Karpas-422 (cell line): ENCODE results near the gene MRPL44. TPM values are rescaled to one million over a fixed set of nuclear protein-coding genes. Genes with fewer than 3 reads are reported as not detected.

Experiments used
- DNase-seq: peaks from one replicate; pipeline ENCODE4 v3.0.0-alpha.2; 2015
- H2AFZ ChIP-seq: fragments of 200-600 bp; sonication (generic); 2 replicates; pipeline ENCODE4 v1.6.1; 2014; ENCODE audit warnings: antibody characterized with exemption, low read length, mixed read lengths
- H3K27ac ChIP-seq: fragments of 200-600 bp; sonication (generic); 2 replicates; pipeline ENCODE4 v1.5.1; 2014; ENCODE audit warnings: mild to moderate bottlenecking, low read length, moderate library complexity
- H3K27me3 ChIP-seq: fragments of 200-600 bp; sonication (generic); 2 replicates; pipeline ENCODE4 v1.6.1; 2014; ENCODE audit warnings: low read length, mixed read lengths
- H3K36me3 ChIP-seq: fragments of 200-600 bp; sonication (generic); 2 replicates; pipeline ENCODE4 v1.6.1; 2014; ENCODE audit warnings: low read length, mixed read lengths; ENCODE audit not compliant: insufficient read depth
- H3K4me1 ChIP-seq: fragments of 200-600 bp; sonication (generic); 2 replicates; pipeline ENCODE4 v1.6.1; 2014; ENCODE audit warnings: mild to moderate bottlenecking, low read length, mixed read lengths
- H3K4me2 ChIP-seq: fragments of 200-600 bp; sonication (generic); 2 replicates; pipeline ENCODE4 v1.6.1; 2014; ENCODE audit warnings: low read length, low read depth, mild to moderate bottlenecking; ENCODE audit not compliant: poor library complexity, severe bottlenecking
- H3K4me3 ChIP-seq: fragments of 200-600 bp; sonication (generic); 2 replicates; pipeline ENCODE4 v1.5.1; 2014; ENCODE audit warnings: mild to moderate bottlenecking, antibody characterized with exemption, low read length, mixed read lengths
- H3K79me2 ChIP-seq: fragments of 200-600 bp; sonication (generic); 2 replicates; pipeline ENCODE4 v1.6.1; 2014; ENCODE audit warnings: mild to moderate bottlenecking, low read length, mixed read lengths
- H3K9ac ChIP-seq: fragments of 200-600 bp; sonication (generic); 2 replicates; pipeline ENCODE4 v1.6.0; 2014; ENCODE audit warnings: low read length
- H3K9me2 ChIP-seq: fragments of 200-600 bp; sonication (generic), shearing (Covaris generic); replicated peaks from 2 replicates; pipeline ENCODE4 v1.6.0; 2014; ENCODE audit warnings: mild to moderate bottlenecking, low read length, moderate library complexity; ENCODE audit not compliant: insufficient read depth
- H3K9me3 ChIP-seq: fragments of 300-700, 200-600 bp; sonication (generic); 2 replicates; pipeline ENCODE4 v1.6.1; 2014; ENCODE audit warnings: low read length, mixed read lengths
- H4K20me1 ChIP-seq: fragments of 200-600 bp; sonication (generic); 2 replicates; pipeline ENCODE4 v1.6.1; 2014; ENCODE audit warnings: mild to moderate bottlenecking, antibody characterized with exemption, low read length, low read depth; ENCODE audit not compliant: insufficient read depth
- total RNA-seq: library from RNA; depleted of rRNA; stranded (reverse); fragments of >200 nt; shearing (Covaris generic); gene quantifications from 2 replicates; pipeline ENCODE4 v1.2.3, GENCODE V29; 2014; ENCODE audit warnings: low replicate concordance

Gene MRPL44
- total RNA-seq, 1 experiment from 2014 or later: 34.9 TPM

DNA sequence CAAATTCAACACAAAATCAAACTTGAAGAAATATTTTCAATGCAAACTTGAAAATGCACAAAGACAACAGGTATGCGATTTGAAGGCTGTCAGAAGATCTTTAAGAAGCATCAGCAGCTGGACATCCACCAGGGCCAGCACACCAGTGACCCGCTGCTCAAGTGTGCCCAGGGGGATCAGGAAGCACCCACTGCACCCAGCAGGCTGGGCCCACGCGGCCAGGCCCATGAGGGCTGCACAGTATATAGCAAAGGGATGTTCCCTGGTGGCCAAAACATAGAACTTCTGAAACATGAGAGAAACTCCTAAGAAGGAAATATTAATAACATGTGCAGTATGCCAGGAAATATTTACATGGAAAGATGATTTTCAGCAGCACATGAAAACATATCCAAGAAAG lies 37.2 kb upstream of the MRPL44 start:
- Histone ChIP-seq H3K27ac (no peak overlapping the region), H3K79me2 (no peaks in the 10 kb centered on the region), H3K4me2 (no peak overlapping the region), H2AFZ (no peak overlapping the region), H3K4me1 (no peaks in the 10 kb centered on the region), H3K9me3 (no peaks in the 10 kb centered on the region), H3K36me3 (no peaks in the 10 kb centered on the region), H3K27me3 (no peaks in the 10 kb centered on the region), H3K9me2 (no peaks in the 10 kb centered on the region), H3K9ac (no peak overlapping the region), H4K20me1 (no peaks in the 10 kb centered on the region), H3K4me3 (no peak overlapping the region)
- no peak for DNase-seq

DNA sequence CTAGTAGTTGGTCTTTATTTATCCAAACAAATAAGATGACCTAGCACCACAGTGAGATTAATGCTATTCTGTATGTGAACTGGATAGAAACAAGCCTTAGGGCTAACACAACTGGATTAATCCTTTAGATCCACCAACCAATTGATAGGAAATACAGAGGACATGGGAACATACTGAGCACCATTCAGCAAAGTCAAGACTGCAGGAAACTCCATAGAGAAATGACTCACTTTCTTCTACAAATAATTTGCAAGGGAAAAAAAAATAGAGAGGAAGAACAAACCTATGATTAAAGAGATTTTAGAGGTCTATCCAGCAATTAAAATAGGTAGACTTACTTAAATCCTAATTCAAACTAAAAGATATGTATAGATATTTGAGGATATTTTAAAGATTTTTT lies 36.1 kb upstream of the MRPL44 start:
- Histone ChIP-seq H2AFZ (no peak overlapping the region), H3K4me2 (no peak overlapping the region), H3K27ac (no peak overlapping the region), H3K9me2 (no peaks in the 10 kb centered on the region), H3K4me1 (no peaks in the 10 kb centered on the region), H3K79me2 (no peaks in the 10 kb centered on the region), H3K36me3 (no peaks in the 10 kb centered on the region), H3K4me3 (no peak overlapping the region), H4K20me1 (no peaks in the 10 kb centered on the region; the same call in 1 of the 2 replicates), H3K9me3 (no peaks in the 10 kb centered on the region), H3K9ac (no peak overlapping the region), H3K27me3 (no peaks in the 10 kb centered on the region)
- no peak for DNase-seq

DNA sequence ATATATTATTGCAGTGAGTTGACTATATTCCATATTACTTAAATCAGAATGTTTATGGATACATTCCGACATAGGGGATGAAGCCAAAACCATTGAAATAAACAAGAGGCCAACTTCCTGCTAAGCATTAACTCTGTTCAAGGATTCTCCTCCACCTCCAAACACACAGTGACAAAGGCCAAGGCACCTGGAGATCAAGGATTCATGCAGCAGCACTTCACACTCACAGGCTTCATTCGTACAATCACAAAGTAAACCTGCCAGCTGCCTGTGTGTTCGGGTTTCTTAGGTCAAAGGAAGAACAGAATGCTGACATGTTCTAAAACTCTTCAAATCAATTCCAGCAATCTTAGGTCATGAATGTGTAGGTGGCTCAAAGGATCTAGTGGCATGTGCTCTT lies 35.0 kb upstream of the MRPL44 start:
- no peaks in the 10 kb centered on the region for H3K9me3 ChIP-seq
- H3K4me1 ChIP-seq: no peaks in the 10 kb centered on the region
- H3K9me2 ChIP-seq: no peaks in the 10 kb centered on the region
- no peaks in the 10 kb centered on the region; the same call in 1 of the 2 replicates for H4K20me1 ChIP-seq
- H3K27ac ChIP-seq: no peak overlapping the region
- H3K36me3 ChIP-seq: no peaks in the 10 kb centered on the region
- no peak overlapping the region for H3K4me3 ChIP-seq
- no peaks in the 10 kb centered on the region for H3K27me3 ChIP-seq
- H3K9ac ChIP-seq: no peak overlapping the region
- DNase-seq: no peak
- no peak overlapping the region for H2AFZ ChIP-seq
- no peak overlapping the region for H3K4me2 ChIP-seq
- H3K79me2 ChIP-seq: no peaks in the 10 kb centered on the region

DNA sequence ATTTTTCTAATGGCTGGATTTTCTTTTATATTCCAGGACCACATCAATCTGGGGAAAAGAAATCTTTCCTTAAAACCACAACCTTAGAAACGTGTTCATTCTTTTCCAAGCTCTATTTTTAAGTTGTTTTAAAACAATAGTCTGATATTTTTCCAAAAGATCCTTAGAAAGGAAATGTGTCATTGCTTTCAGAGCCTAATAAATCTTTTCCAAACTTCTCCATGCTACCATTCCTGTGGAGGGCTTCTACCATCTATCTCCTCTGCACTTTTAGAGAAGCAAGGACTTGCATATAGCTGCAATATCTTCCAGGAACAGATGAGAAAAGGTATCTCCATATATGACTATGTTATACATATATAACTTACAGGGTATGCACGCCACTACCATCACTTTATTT lies 33.3 kb upstream of the MRPL44 start:
- Histone ChIP-seq H3K9ac (no peak overlapping the region), H3K9me3 (no peaks in the 10 kb centered on the region), H2AFZ (no peak overlapping the region), H3K4me3 (no peak overlapping the region), H4K20me1 (peaks cover 7% of the 10 kb centered on the region), H3K36me3 (no peaks in the 10 kb centered on the region), H3K9me2 (no peaks in the 10 kb centered on the region), H3K4me2 (no peak overlapping the region), H3K27ac (no peak overlapping the region), H3K79me2 (no peaks in the 10 kb centered on the region), H3K4me1 (no peaks in the 10 kb centered on the region), H3K27me3 (no peaks in the 10 kb centered on the region)
- no peak for DNase-seq

DNA sequence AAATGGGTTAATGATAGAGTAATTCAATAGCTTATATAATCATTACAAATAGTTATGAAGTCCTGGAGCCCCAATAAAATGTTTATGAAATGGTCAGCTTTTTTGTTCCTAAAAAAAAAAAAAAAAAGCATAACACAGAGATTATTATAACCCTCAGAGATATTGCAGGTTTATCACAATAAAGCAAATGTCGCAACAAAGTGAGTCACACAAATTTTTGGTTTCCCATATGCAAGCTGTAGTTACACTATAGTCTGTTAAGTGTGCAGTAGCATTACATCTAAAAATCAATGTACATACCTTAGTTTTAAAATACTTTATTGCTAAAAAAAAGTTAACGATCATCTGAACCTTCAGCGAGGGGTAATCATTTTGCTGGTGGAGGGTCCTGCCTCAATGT lies 32.2 kb upstream of the MRPL44 start:
- H3K27ac ChIP-seq: no peak overlapping the region
- DNase-seq: no peak
- no peaks in the 10 kb centered on the region for H3K36me3 ChIP-seq
- H3K9ac ChIP-seq: no peak overlapping the region
- no peak overlapping the region for H3K4me3 ChIP-seq
- H2AFZ ChIP-seq: no peak overlapping the region
- no peaks in the 10 kb centered on the region for H3K9me2 ChIP-seq
- H3K27me3 ChIP-seq: no peaks in the 10 kb centered on the region
- H3K4me1 ChIP-seq: no peaks in the 10 kb centered on the region
- H3K9me3 ChIP-seq: no peaks in the 10 kb centered on the region
- H3K4me2 ChIP-seq: no peak overlapping the region
- H4K20me1 ChIP-seq: peaks cover 7% of the 10 kb centered on the region
- no peaks in the 10 kb centered on the region for H3K79me2 ChIP-seq

DNA sequence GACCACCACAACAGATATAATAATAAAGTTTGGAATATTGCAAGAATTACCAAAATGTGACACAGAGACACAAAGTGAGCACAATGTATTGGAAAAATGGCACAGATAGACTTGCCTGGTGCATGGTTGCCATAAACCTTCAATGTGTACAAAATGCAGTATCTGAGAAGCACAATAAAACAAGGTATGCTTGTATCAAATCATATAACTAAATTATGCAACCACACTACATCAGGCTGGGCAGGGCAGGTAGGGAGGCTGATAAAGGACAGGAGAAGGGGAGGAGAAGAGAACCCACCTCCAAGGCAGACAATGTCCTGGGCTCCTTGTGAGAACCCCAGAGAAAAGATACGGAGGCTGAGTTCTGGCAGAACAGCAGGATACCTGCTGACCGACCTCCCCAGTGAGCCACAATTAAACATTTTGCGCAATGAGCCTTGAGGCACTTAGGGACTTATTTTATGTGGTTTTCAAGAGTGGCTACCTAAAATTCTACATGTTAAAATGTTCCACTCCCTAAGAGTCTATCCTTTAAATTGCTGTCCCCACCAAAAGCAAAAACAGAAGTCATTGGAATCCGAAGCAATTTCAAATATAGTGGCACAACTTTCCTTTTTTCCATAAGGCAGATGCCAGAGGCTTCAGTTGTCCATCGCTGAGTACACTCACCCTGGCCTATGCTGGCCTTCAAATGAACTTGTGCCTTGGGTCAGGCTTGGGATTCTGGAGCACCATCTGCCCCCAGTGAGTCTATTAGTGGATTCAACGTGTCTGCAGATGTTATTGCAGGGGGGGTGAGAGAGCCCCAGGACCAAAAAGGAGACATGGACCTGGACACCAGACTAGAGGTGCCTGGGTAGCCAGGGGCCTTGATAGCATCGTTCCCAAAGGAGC lies 28.9 kb upstream of the MRPL44 start:
- Histone ChIP-seq H3K9ac (no peak overlapping the region), H3K27ac (no peak overlapping the region), H3K9me3 (no peaks in the 10 kb centered on the region), H3K27me3 (no peaks in the 10 kb centered on the region), H3K4me1 (no peaks in the 10 kb centered on the region), H4K20me1 (peaks cover 7% of the 10 kb centered on the region), H3K36me3 (no peaks in the 10 kb centered on the region), H3K79me2 (no peaks in the 10 kb centered on the region), H2AFZ (no peak overlapping the region), H3K4me3 (no peak overlapping the region), H3K4me2 (no peak overlapping the region), H3K9me2 (no peaks in the 10 kb centered on the region)
- no peak for DNase-seq

DNA sequence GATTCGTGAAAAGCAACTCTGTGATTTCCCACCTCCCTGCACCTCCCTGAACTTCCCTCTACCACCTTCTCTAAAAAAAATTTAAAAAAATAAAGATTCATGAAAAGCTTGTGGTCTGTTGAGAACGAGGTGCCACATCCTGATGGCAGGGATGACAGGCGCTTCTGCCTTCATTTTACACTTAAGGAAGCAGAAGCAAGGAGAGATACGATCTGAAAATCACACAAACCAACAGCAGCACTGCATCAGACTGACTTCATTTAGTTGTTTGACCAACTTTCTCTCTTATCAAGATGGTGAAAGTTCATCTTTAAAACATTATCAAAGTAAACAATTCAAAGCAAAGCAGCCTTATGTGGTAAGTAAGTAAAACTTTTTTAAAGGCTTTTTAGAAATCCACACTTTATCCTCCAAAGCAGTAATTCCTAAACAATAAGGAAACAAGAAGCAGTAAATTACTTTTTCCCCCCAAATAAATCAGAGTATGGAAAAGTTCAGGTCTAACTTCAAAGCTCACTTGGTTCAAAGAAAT lies 27.6 kb upstream of the MRPL44 start:
- Histone ChIP-seq H3K4me3 (no peak overlapping the region), H3K36me3 (no peaks in the 10 kb centered on the region), H2AFZ (no peak overlapping the region), H3K9ac (no peak overlapping the region), H3K9me2 (no peaks in the 10 kb centered on the region), H3K27me3 (no peaks in the 10 kb centered on the region), H3K9me3 (no peaks in the 10 kb centered on the region), H4K20me1 (peaks cover 7% of the 10 kb centered on the region), H3K4me1 (no peaks in the 10 kb centered on the region), H3K27ac (no peak overlapping the region), H3K4me2 (no peak overlapping the region), H3K79me2 (no peaks in the 10 kb centered on the region)
- DNase-seq: no peak

DNA sequence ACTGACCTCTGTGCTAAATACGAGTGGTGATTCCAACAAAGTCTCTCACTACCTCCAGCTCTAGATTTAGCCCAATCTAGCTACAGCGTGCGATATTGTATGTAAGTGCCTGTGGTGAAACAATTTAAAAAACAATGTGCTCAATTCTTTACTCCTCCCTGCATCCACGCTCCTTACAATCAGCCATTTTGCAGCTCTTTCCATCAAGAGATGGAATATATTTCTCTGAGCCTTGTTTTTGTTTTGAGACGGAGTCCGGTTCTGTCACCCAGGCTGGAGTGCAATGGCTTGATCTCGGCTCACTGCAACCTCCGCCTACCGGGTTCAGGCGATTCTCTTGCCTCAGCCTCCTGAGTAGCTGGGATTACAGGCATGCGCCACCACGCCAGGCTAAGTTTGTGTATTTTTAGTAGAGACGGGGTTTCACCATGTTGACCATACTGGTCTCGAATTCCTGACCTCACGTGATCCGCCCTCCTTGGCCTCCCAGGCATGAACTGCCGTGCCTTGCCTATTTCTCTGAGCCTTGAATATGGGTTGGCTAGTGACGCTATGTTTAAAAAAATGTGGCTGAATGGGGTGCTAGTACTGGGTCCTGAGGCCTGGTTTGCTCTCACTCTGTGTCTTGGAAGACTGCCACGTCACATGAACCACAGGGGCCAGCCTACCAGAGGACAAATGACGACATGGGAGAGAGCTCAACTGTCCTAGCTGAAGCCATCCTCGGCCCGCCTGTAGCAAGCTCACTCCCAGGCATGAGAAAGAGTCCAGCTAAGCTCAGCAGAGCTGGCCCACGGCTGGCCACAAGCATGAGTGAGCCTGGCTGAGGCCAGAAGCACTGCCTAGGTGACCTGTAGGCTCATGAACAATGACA lies 26.9 kb upstream of the MRPL44 start:
- H3K9me2 ChIP-seq: no peaks in the 10 kb centered on the region
- no peak overlapping the region for H3K27ac ChIP-seq
- no peak overlapping the region for H2AFZ ChIP-seq
- no peak overlapping the region for H3K4me3 ChIP-seq
- no peak overlapping the region for H3K4me2 ChIP-seq
- no peak for DNase-seq
- no peaks in the 10 kb centered on the region for H3K9me3 ChIP-seq
- H3K79me2 ChIP-seq: no peaks in the 10 kb centered on the region
- no peaks in the 10 kb centered on the region for H3K27me3 ChIP-seq
- peaks cover 10% of the 10 kb centered on the region for H4K20me1 ChIP-seq
- H3K9ac ChIP-seq: no peak overlapping the region
- no peaks in the 10 kb centered on the region for H3K4me1 ChIP-seq
- H3K36me3 ChIP-seq: no peaks in the 10 kb centered on the region
